GM21825 (cell line): ENCODE data around the gene AIP.
"Not testable (repeated sequence)": the region's sequence is repeated elsewhere in the genome, so short reads cannot be mapped to it uniquely, and the experiment has no call there.

Experiments
- ATAC-seq: cut with Tn5 transposase; IDR thresholded peaks from one replicate; pipeline ENCODE4 v1.9.1; 2021; ENCODE audit warnings: mild to moderate bottlenecking, moderate library complexity; ENCODE audit not compliant: unreplicated experiment

Gene AIP

GRCh38 chr11:67468456-67468758, 14.4 kb upstream of the AIP start:
- ATAC-seq: no peak

GRCh38 chr11:67468759-67469507, 13.9 kb upstream of the AIP start, which contains the start of gene TMEM134:
TSS of gene TMEM134 (minus strand) at chr11:67469251. CDS start at chr11:67469192, 59 bp downstream.
- ATAC-seq: peak; percentile 60

GRCh38 chr11:67469508-67469811, 13.4 kb upstream of the AIP start:
- no peak for ATAC-seq

DNA sequence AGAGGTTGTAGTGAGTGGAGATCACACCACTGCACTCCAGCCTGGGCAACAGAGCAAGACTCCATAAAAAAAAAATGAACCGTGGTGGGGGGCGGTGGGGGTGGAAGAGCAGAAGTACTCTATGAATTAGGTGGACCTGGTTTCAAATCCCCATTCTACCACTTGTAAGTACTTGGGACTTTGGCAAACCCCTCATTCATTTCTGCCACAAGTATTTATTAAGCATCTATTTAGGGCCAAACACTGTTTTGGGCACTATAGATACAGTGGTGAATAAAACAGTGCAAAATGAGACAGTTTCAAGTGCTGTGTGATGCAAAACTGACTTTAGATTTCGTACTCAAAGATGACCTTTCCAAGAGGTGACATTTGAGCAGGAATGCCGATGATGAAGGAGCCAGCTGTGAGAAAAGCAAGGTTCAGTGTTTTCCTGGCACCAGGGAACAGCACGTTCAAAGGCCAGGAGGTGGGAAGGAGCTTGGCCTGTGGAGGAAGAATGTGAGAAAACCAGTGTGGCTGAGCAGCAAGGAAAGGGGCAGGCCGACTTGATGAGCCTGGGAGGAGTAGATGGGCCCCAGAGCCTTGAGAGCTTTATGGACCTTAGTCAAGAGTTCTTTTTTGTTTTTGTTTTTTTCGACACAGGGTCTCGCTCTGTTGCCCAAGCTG, 12.4 kb upstream of the AIP start:
- ATAC-seq: no peak

- ATAC-seq: no peak
Observed at GRCh38 chr11:67472882-67473281, 9.9 kb upstream of the AIP start.

- ATAC-seq: not testable (repeated sequence)
Observed at GRCh38 chr11:67476692-67477091, 6.1 kb upstream of the AIP start.

DNA sequence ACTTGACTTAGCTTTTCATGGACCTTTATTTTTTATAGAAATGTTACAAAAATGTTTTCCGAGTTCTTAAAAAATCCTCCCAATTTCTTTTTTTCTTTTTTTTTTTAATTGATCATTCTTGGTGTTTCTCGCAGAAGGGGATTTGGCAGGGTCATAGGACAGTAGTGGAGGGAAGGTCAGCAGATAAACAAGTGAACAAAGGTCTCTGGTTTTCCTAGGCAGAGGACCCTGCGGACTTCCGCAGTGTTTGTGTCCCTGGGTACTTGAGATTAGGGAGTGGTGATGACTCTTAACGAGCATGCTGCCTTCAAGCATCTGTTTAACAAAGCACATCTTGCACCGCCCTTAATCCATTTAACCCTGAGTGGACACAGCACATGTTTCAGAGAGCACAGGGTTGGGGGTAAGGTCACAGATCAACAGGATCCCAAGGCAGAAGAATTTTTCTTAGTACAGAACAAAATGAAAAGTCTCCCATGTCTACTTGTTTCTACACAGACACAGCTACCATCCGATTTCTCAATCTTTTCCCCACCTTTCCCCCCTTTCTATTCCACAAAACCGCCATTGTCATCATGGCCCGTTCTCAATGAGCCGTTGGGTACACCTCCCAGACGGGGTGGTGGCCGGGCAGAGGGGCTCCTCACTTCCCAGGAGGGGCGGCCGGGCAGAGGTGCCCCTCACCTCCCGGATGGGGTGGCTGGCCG, 5.3 kb upstream of the AIP start:
- ATAC-seq: not testable (repeated sequence)

DNA sequence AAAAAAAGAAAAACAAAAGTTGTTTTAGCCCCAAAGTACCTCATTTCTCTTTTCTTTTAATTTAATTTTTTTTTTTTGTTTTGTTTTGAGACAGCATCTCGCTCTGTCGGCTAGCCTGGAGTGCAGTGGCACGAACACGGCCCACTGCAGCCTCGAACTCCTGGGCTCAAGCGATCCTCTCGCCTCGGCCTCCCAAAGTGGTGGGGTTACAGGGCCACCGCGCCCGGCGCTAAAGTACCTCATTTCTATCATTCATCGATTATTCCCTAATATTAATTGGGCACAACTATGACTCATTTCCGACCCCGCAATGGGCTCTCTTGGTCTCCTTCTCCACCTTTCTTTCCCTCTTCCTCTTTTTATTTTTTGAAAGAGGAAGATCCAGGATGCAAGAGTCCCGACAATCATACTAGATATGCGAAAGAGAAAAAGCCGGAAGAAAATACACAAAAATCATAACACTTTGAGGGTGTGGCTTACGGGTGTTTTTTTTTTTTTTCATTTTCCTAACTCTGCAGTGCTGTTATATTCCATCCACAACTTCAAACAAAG, 475 bp upstream of the AIP start:
- ATAC-seq: no peak

DNA sequence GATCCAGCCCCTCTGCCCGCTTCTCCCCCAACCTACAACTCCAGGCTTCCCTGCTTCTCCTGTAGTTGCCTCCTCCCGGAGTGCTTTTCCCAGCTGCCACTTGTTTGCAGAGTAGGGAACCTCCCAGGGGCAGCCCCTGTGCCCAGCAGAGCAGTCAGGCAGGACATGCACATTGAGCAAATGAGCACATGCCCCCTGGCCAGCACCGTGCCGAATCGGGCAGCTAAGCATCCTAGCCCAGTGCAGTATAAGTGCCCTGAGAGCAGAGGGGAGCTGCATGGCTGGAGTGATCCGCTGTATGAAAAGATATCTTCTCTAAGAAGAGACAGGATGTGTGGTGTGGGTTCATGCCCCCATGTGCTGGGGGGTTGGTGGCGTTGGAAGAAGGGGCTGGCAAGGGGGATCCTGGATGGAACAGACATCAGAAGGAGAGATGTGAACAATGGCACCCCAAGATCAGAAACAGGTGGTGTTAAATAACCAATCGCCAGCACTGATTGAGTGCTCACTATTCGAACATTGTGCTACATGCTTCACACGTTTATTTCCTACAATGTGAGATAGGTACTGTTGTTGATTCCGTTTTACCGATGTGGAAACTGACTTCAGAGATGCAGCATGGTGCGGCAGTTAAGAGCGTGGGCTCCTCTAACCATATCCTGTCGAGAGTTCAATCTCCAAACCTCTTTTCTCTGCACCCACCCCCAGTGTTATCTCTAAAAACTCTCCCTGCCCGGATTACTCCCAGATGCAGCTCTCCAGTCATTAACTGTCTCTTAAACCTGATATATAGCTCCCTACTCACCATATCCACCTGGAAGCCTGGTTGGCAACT, 1.2 kb downstream of the AIP start:
- no peak for ATAC-seq

GRCh38 chr11:67484847-67485311, 2.1 kb downstream of the AIP start:
- no peak for ATAC-seq

DNA sequence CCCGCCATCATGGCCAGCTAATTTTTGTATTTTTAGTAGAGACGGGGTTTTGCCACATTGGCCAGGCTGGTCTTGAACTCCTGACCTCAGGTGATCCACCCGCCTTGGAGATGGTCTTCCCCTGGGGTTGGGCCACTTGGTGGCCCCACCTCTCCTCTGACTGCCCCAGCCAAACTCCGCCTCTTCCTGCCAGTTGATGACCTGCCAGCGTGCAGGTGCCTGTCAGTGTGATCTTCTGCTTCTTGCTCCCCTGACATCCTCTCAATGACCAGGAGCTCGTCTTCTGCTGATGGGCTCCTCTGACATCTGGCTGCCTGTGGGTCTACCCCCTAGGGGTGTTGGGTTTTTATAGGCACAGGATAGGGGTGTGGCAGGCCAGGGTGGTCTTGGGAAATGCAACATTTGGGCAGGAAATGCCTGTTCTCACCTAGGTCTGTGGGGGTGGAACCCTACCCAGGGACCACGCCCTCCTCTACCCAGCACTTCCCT, 3.1 kb downstream of the AIP start:
- not testable (repeated sequence) for ATAC-seq

GRCh38 chr11:67486481-67487195, 3.8 kb downstream of the AIP start:
- ATAC-seq: no peak

- ATAC-seq: no peak
Observed at GRCh38 chr11:67489203-67489884, 6.5 kb downstream of the AIP start.

DNA sequence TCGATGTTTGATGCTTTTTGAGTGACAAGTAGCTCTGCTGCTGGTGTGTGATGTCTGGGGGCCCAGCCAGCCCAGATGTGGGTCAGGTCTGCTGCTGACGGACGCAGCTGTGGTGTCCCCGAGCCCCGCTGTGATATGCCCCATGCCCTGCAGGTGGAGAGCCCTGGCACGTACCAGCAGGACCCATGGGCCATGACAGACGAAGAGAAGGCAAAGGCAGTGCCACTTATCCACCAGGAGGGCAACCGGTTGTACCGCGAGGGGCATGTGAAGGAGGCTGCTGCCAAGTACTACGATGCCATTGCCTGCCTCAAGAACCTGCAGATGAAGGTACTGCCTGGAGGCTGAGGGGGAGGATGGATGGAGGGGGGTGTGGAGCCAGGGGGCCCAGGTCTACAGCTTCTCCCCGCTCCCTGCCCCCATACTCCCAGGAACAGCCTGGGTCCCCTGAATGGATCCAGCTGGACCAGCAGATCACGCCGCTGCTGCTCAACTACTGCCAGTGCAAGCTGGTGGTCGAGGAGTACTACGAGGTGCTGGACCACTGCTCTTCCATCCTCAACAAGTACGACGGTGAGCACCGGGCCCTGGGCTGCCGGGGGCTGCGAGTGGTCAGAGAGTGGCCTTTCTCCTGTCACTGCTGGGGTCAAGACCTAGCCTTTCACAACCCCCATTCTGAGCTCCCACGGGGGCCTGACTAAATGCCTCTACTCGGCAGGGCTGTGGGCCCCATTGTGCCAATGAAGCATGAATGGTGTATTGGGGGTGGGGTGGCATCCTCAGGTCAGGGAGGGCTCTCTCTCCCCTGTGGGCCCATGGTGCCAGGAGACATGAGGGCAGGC, 7.3 kb downstream of the AIP start:
- no peak for ATAC-seq

DNA sequence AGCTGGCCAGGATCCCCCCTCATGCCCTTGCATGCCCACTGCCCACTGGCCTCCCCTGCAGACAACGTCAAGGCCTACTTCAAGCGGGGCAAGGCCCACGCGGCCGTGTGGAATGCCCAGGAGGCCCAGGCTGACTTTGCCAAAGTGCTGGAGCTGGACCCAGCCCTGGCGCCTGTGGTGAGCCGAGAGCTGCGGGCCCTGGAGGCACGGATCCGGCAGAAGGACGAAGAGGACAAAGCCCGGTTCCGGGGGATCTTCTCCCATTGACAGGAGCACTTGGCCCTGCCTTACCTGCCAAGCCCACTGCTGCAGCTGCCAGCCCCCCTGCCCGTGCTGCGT, 7.9 kb downstream of the AIP start:
- no peak for ATAC-seq

DNA sequence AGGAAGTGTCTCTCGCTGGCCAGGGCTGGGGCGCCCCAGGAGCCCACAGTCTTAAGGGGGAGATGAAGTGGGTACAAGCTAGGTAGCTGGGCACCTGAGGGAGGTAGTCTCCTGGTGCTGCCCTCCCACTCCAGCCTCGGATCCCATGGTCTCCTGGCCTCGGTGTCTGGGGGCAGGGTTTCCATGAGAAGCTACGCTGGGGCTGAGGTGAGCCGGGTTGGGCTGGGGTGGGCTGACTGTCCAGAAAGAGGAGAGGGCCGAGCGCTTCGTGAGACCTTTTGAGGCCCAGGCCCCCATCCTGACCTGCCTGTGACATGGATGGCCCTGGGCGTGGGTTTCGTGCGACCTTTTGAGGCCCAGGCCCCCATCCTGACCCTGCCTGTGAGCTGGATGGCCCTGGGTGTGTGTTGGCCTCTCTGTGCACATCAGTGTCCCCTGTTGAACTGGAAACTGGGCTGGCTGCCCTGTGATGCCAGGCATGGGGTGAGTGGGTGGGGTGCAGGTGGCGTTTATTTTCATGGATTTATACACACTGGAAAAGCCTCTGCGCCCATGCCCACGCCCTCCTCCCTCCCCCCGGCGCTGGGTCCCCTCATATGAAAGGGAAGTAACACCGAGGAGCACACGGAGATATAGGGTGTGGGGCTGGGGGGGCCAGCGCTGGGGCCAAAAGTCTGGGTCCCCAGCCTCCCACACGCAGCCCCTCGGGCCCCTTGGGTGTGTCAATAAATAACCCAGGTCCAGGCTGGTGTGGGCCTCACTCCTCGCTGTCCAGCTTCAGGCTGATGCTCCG, 8.6 kb downstream of the AIP start:
- ATAC-seq: no peak

DNA sequence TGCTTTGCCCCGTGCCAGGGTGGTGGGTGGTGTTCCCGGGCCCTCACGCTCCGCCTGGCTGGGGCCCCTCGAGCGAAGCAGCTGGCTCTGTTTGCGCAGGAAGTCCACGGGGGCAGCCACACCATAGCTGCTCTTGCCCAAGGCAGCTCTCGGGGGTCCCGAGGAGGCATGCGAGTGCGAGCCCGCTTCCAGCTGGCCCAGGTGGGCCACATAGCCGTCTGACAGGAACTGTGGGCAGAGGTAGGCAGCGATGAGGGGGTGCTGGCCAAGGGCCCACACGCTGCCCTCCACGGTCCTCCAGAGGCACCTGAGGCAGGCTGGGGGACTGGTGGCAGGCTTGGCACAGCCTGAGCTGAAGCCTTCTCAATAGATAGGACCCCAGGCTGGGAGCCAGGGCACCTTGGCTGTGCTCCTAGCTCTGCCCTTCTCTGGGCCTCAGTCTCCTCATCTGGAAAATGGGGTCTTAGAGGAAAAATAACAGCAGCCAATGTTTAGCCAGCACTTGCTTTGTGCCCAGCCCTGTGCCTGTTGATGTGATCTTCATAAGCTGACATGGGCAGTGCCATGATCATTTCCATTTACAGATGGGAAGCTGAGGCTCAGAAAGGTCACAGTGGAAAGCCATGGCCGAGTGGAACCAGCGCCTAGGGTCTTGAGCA, 9.4 kb downstream of the AIP start:
- ATAC-seq: no peak
